Pons (tissue), 1 donor: ENCODE data around the gene HOXA7.

ENCODE experiments used
- DNase-seq: peaks from one replicate; pipeline ENCODE4 v3.0.0-alpha.2; 2016; ENCODE audit warnings: low spot score

The HOXA7 gene

DNA sequence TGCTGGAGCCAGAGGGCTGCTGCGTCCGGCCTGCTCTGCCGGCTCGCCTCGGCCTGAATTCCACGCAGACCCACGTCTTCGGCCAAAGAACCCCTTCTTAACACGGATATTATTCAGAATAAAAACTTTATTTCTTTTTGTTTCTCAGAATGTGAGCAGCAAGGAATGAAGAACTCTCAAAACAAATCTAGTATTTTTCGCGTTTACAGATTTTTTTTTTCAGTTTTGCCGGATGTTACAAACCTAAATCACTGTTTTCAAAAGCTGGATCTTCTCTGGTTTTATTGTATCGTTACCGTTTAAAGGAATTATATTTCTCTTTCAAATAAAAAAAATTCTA lies 49.6 kb downstream of the HOXA7 start:
- DNase-seq, result no peak

DNA sequence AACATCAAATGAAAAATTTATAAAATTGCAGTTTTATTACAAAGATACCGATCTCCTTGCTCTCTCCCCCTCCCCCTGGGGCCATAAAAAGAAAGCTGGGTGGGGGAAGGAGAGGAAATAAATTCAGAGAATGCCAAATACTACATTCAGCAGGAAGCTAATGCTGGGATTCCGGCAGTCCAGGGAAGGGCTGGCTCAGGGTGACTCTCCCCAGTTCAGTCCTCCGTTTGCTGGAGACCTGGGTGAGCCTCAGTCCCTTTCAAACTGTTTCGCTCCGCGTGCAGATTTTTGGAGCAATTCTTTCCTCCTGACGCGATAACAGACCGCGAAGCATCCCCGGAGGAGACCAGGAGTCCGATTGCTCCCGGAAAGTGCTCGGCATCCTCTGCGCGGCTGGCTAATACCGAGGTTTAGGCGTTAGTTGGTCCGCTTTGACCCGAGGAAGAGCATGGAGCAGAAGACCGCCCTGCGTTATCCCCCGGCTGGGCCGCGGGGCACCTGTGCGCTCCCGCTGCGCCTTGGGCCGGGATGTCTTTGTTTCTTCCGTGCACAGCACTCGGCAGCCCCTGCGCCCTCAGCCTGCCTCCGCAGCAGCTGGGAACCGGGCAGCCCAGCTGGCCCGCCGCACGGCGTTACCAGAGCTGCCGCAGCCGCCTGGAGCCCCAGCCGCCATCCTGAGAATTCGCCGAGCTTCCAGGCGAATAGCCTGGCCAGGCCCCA lies 50.1 kb downstream of the HOXA7 start:
- DNase-seq, result no peak

GRCh38 chr7:27105301-27106031 lies 51.0 kb downstream of the HOXA7 start:
- no peak for DNase-seq

DNA sequence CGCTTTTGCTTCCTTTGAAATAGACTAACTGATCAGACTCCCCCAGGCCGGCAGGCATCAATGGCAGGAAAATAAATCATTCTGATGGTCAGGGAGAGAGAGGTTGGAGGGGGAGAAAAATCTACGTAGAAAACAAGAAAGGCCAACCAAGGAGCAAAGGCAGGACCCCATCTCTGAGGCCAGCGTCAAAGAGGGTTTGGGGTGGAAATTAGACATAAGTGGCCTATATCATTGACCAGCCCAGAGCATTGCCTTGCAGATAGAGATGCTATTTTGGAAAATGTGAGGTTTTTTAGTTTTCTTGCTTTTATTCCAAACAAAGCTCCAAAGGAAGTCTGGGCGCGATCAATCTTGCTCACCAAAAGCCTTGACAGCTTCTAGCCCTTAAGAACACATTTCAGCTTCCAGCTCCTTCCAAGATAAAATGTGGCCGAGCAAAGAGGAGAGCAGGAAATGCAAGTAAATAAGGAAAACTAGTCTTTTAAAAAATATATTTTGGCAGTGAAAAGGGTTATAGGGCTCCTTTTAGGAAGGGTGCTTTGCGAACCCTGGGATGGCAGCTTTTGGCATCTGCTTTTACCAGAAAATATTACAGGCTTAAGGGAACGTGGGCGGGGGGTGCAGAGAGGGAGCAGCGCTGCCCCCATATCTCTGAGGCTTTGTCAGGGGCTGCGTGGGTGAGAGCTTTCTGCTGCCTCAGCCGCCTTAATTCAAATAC lies 52.0 kb downstream of the HOXA7 start:
- DNase-seq, result no peak
